Smooth muscle cell of the coronary artery (primary cell): ENCODE results near the gene ARHGEF39. TPM values are rescaled to one million over a fixed set of nuclear protein-coding genes. Genes with fewer than 3 reads are reported as not detected.

ENCODE experiments used
- total RNA-seq: library from RNA; depleted of rRNA; stranded (reverse); fragments of >200 nt; gene quantifications from 2 replicates; pipeline ENCODE4 v1.2.3, GENCODE V29; 2014; ENCODE audit warnings: low replicate concordance

The ARHGEF39 gene
- 0.53 TPM in 1 of 2 replicates, not detected in the other for total RNA-seq

GRCh38 chr9:35664531-35665470 lies at the start of gene ARHGEF39:
Gene ARHGEF39 (minus strand): TSS chr9:35665195. CDS start chr9:35665169, 26 bp downstream.

GRCh38 chr9:35689542-35690293 lies 24.7 kb upstream of the ARHGEF39 start, which contains the start of gene TPM2:
Gene TPM2 (minus strand): TSS chr9:35689925. CDS start chr9:35689817, 108 bp downstream.

GRCh38 chr9:35673132-35674024 lies 8.4 kb upstream of the ARHGEF39 start, which contains the start of gene CA9:
Gene CA9 (plus strand): TSS chr9:35673928. CDS start chr9:35673960, 32 bp downstream.

GRCh38 chr9:35658137-35658967 lies 6.6 kb downstream of the ARHGEF39 start, which contains the start of gene CCDC107:
Gene CCDC107 (plus strand): TSS chr9:35658292. CDS start chr9:35658380, 88 bp downstream.

GRCh38 chr9:35657546-35658136 lies 7.4 kb downstream of the ARHGEF39 start, which contains the start of gene RMRP:
Gene RMRP (minus strand): TSS chr9:35658019.

GRCh38 chr9:35650341-35651158 lies 14.4 kb downstream of the ARHGEF39 start, which contains the start of gene SIT1:
Gene SIT1 (minus strand): TSS chr9:35650931. CDS start chr9:35650853, 78 bp downstream.

GRCh38 chr9:35618325-35618727 lies 46.7 kb downstream of the ARHGEF39 start, which contains the start of gene CD72:
Gene CD72 (minus strand): TSS chr9:35618413. CDS start chr9:35618303, 110 bp downstream.

Other genes starting within 250 kb of the ARHGEF39 start
- 9.1 and 21.3 TPM in 2 replicates for gene RUSC2, start 175.1 kb downstream of the ARHGEF39 start, total RNA-seq
- gene TESK1, start 59.9 kb downstream of the ARHGEF39 start, total RNA-seq: 5.7 and 18.8 TPM in 2 replicates
- 0.30 and 3.5 TPM in 2 replicates for gene CD72, start 46.8 kb downstream of the ARHGEF39 start, total RNA-seq
- gene SIT1, start 14.3 kb downstream of the ARHGEF39 start, total RNA-seq: 0.12 and 0.15 TPM in 2 replicates
- gene RMRP, start 7.2 kb downstream of the ARHGEF39 start, total RNA-seq: 21,628 and 54,922 TPM in 2 replicates
- 13.5 and 17.8 TPM in 2 replicates for gene CCDC107, start 6.9 kb downstream of the ARHGEF39 start, total RNA-seq
- gene CA9, start 8.7 kb upstream of the ARHGEF39 start, total RNA-seq: 0.98 TPM in 1 of 2 replicates, not detected in the other
- gene TPM2, start 24.7 kb upstream of the ARHGEF39 start, total RNA-seq: 835 and 1,197 TPM in 2 replicates
- 309 and 372 TPM in 2 replicates for gene TLN1, start 67.0 kb upstream of the ARHGEF39 start, total RNA-seq
- gene CREB3, start 67.5 kb upstream of the ARHGEF39 start, total RNA-seq: 28.4 and 66.7 TPM in 2 replicates
- 23.5 and 27.1 TPM in 2 replicates for gene GBA2, start 84.0 kb upstream of the ARHGEF39 start, total RNA-seq
- gene RGP1, start 84.1 kb upstream of the ARHGEF39 start, total RNA-seq: 8.3 and 11.0 TPM in 2 replicates
- gene MSMP, start 89.1 kb upstream of the ARHGEF39 start, total RNA-seq: not detected in 2 replicates
- 18.7 and 19.5 TPM in 2 replicates for gene NPR2, start 126.4 kb upstream of the ARHGEF39 start, total RNA-seq
- 1.2 and 1.3 TPM in 2 replicates for gene SPAG8, start 147.1 kb upstream of the ARHGEF39 start, total RNA-seq
- 11.3 and 37.8 TPM in 2 replicates for gene HINT2, start 149.8 kb upstream of the ARHGEF39 start, total RNA-seq
- not detected in 2 replicates for gene FAM221B, start 163.5 kb upstream of the ARHGEF39 start, total RNA-seq
- gene TMEM8B, start 164.0 kb upstream of the ARHGEF39 start, total RNA-seq: 1.6 and 2.3 TPM in 2 replicates
- gene OR13J1, start 205.2 kb upstream of the ARHGEF39 start, total RNA-seq: not detected in 2 replicates
- 12.0 TPM in 1 of 2 replicates, not detected in the other for gene HRCT1, start 241.0 kb upstream of the ARHGEF39 start, total RNA-seq
- gene SPAAR, start 244.3 kb upstream of the ARHGEF39 start, total RNA-seq: 0.12 and 0.68 TPM in 2 replicates